Neural cell (in vitro differentiated cells): ENCODE data around the gene ZNF382. TPM values are rescaled to one million over a fixed set of nuclear protein-coding genes. Genes with fewer than 3 reads are reported as not detected.

Experiments
- H2AFZ ChIP-seq: fragments of 200-600, 300-800 bp; sonication (generic), shearing (Covaris generic); 2 replicates; pipeline ENCODE4 v1.6.0; 2014; ENCODE audit warnings: low read depth, mild to moderate bottlenecking, antibody characterized with exemption, low read length, moderate library complexity
- H3F3A ChIP-seq: fragments of 200-600 bp; shearing (Covaris generic); 2 replicates; pipeline ENCODE4 v1.6.1; 2016; ENCODE audit warnings: mild to moderate bottlenecking, moderate library complexity, mixed read lengths, antibody characterized with exemption, low read length; ENCODE audit not compliant: insufficient read depth, poor library complexity, severe bottlenecking
- H3K27ac ChIP-seq: fragments of 200-600, 300-800 bp; sonication (generic), shearing (Covaris generic); 2 replicates; pipeline ENCODE4 v1.5.1; 2014; ENCODE audit warnings: mild to moderate bottlenecking, low read length, moderate library complexity
- H3K27me3 ChIP-seq: fragments of 300-800, 200-600 bp; sonication (generic), shearing (Covaris generic); 2 replicates; pipeline ENCODE4 v1.6.0; 2014; ENCODE audit warnings: mild to moderate bottlenecking, low read depth, low read length, moderate library complexity; ENCODE audit not compliant: insufficient read depth
- H3K36me3 ChIP-seq: fragments of 300-800, 200-600 bp; sonication (generic), shearing (Covaris generic); 2 replicates; pipeline ENCODE4 v1.5.1; 2014; ENCODE audit warnings: mild to moderate bottlenecking, antibody characterized with exemption, low read length, moderate library complexity; ENCODE audit not compliant: insufficient read depth
- H3K4me2 ChIP-seq: fragments of 300-800, 200-600 bp; sonication (generic), shearing (Covaris generic); 2 replicates; pipeline ENCODE4 v1.6.0; 2014; ENCODE audit warnings: mild to moderate bottlenecking, low read length
- H3K4me3 ChIP-seq: fragments of 300-800, 200-600 bp; sonication (generic), shearing (Covaris generic); 2 replicates; pipeline ENCODE4 v1.5.1; 2014; ENCODE audit warnings: mild to moderate bottlenecking, low read length, moderate library complexity
- H3K79me2 ChIP-seq: fragments of 200-600 bp; shearing (Covaris generic); replicated peaks from 2 replicates; pipeline ENCODE4 v1.6.0; 2014; ENCODE audit warnings: mild to moderate bottlenecking, low read length, moderate library complexity; ENCODE audit not compliant: insufficient read depth
- H3K9ac ChIP-seq: fragments of 300-800, 200-600 bp; sonication (generic), shearing (Covaris generic); 2 replicates; pipeline ENCODE4 v1.6.1; 2016; ENCODE audit warnings: mild to moderate bottlenecking, low read length, mixed read lengths
- H3K9me2 ChIP-seq: fragments of 200-600 bp; shearing (Covaris generic); 2 replicates; pipeline ENCODE4 v1.6.1; 2016; ENCODE audit warnings: mild to moderate bottlenecking, low read length, mixed read lengths; ENCODE audit not compliant: insufficient read depth
- H3K9me3 ChIP-seq: fragments of 200-600, 300-800 bp; sonication (generic), shearing (Covaris generic); 2 replicates; pipeline ENCODE4 v1.6.1; 2016; ENCODE audit warnings: mild to moderate bottlenecking, mixed run types, low read length, moderate library complexity, mixed read lengths
- H4K20me1 ChIP-seq: fragments of 200-600 bp; shearing (Covaris generic); 2 replicates; pipeline ENCODE4 v1.6.1; 2016; ENCODE audit warnings: mild to moderate bottlenecking, mixed run types; ENCODE audit not compliant: insufficient read depth
- CTCF ChIP-seq: fragments of 450-650 bp; IDR thresholded peaks from 2 replicates; pipeline ENCODE4 v1.5.1; 2014; ENCODE audit warnings: antibody characterized with exemption, mild to moderate bottlenecking, moderate library complexity; ENCODE audit not compliant: poor library complexity, severe bottlenecking
- EP300 ChIP-seq: fragments of 450-650 bp; conservative IDR thresholded peaks from 2 replicates; pipeline ENCODE4 v1.6.1; 2014; ENCODE audit warnings: antibody characterized with exemption, mild to moderate bottlenecking, moderate library complexity; ENCODE audit not compliant: poor library complexity, severe bottlenecking
- EZH2 ChIP-seq: fragments of 200-600, 300-800 bp; shearing (Covaris generic), sonication (generic); IDR thresholded peaks from 2 replicates; pipeline ENCODE4 v1.6.1; 2014; ENCODE audit warnings: antibody characterized with exemption, low read length, borderline replicate concordance, mild to moderate bottlenecking; ENCODE audit not compliant: insufficient read depth, poor library complexity, severe bottlenecking
- MXI1 ChIP-seq: fragments of 450-650 bp; conservative IDR thresholded peaks from 2 replicates; pipeline ENCODE4 v1.6.1; 2014; ENCODE audit warnings: antibody characterized with exemption, mild to moderate bottlenecking; ENCODE audit not compliant: poor library complexity, severe bottlenecking
- POLR2AphosphoS5 ChIP-seq: IDR thresholded peaks from 2 replicates; pipeline ENCODE4 v1.6.1; 2012
- RAD21 ChIP-seq: fragments of 450-650 bp; conservative IDR thresholded peaks from 2 replicates; pipeline ENCODE4 v1.6.1; 2014; ENCODE audit warnings: antibody characterized with exemption, mild to moderate bottlenecking, moderate library complexity
- REST ChIP-seq: IDR thresholded peaks from 2 replicates; pipeline ENCODE4 v1.6.1; 2012; ENCODE audit warnings: borderline replicate concordance
- SMC3 ChIP-seq: fragments of 450-650 bp; conservative IDR thresholded peaks from 2 replicates; pipeline ENCODE4 v1.6.1; 2014; ENCODE audit warnings: antibody characterized with exemption, mild to moderate bottlenecking, moderate library complexity; ENCODE audit not compliant: poor library complexity
- TAF1 ChIP-seq: IDR thresholded peaks from 2 replicates; pipeline ENCODE4 v1.6.1; 2012; ENCODE audit warnings: low read depth
- polyA minus RNA-seq: library from RNA; depleted of rRNA, polyadenylated mRNA; stranded (reverse); fragments of >200 nt; gene quantifications from 2 replicates; pipeline ENCODE4 v1.2.3, GENCODE V29; 2014
- polyA plus RNA-seq: library from polyadenylated mRNA; depleted of rRNA; stranded (reverse); fragments of >200 nt; gene quantifications from 2 replicates; pipeline ENCODE4 v1.2.3, GENCODE V29; 2014

The ZNF382 gene
- polyA plus RNA-seq (98.8 and 112 TPM in 2 replicates), polyA minus RNA-seq (151 and 174 TPM in 2 replicates)

GRCh38 chr19:36605101-36605876, at the start of gene ZNF382:
ZNF382 (plus strand) TSS chr19:36605313; CDS start chr19:36609915, 4,602 bp downstream.
- no peaks in the 10 kb centered on the region for H3F3A ChIP-seq
- peak within 1 kb of the TSS; percentile 66 for H3K4me2 ChIP-seq
- no peaks in the 10 kb centered on the region for H4K20me1 ChIP-seq
- H3K4me3 ChIP-seq, result peak within 1 kb of the TSS; percentile 96
- H3K9ac ChIP-seq, result peak within 1 kb of the TSS; percentile 98
- peaks cover 11% of the 10 kb centered on the region for H3K9me3 ChIP-seq
- H2AFZ ChIP-seq, result peak within 1 kb of the TSS; percentile 99
- no peaks in the 10 kb centered on the region for H3K9me2 ChIP-seq
- peak within 1 kb of the TSS; percentile 94 for H3K27ac ChIP-seq
- no peaks in the 10 kb centered on the region for H3K27me3 ChIP-seq
- TF ChIP-seq POLR2AphosphoS5 (peak; percentile 84), MXI1 (peak; percentile 67), REST (no peak)
- H3K36me3 ChIP-seq, result peaks cover 7% of the 10 kb centered on the region
- H3K79me2 ChIP-seq, result peaks cover 37% of the 10 kb centered on the region

GRCh38 chr19:36564391-36564790, 40.7 kb upstream of the ZNF382 start:
- no peak overlapping the region for H3K4me3 ChIP-seq
- TF ChIP-seq RAD21 (no peak), SMC3 (no peak), CTCF (no peak), MXI1 (no peak), TAF1 (no peak), EZH2 (no peak), POLR2AphosphoS5 (no peak), REST (no peak), EP300 (no peak)
- no peaks in the 10 kb centered on the region for H4K20me1 ChIP-seq
- H3K27ac ChIP-seq, result no peak overlapping the region
- H2AFZ ChIP-seq, result no peak overlapping the region
- no peaks in the 10 kb centered on the region for H3K27me3 ChIP-seq
- H3F3A ChIP-seq, result no peaks in the 10 kb centered on the region
- H3K79me2 ChIP-seq, result peaks cover 7% of the 10 kb centered on the region
- no peak overlapping the region for H3K4me2 ChIP-seq
- H3K9me3 ChIP-seq, result peaks cover 21% of the 10 kb centered on the region
- H3K9ac ChIP-seq, result no peak overlapping the region
- H3K9me2 ChIP-seq, result no peaks in the 10 kb centered on the region
- peaks cover 12% of the 10 kb centered on the region for H3K36me3 ChIP-seq
